NCI-H187 treated with DMSO at 0.1 percent for 48 hours (cell line): ENCODE results near the gene NTN3.

ENCODE experiments used
- DNase-seq: peaks from one replicate; lab custom pipeline; 2025; lab: John Stamatoyannopoulos, UW

NTN3 gene

GRCh38 chr16:2514333-2515179 lies 43.5 kb downstream of the NTN3 start:
- no peak for DNase-seq

- no peak for DNase-seq
These were observed 44.2 kb downstream of the NTN3 start for GRCh38 chr16:2515180-2515851.

GRCh38 chr16:2516391-2517240 lies 45.5 kb downstream of the NTN3 start:
- DNase-seq: no peak

- no peak for DNase-seq
These were observed 47.0 kb downstream of the NTN3 start for GRCh38 chr16:2517954-2518605.

DNA sequence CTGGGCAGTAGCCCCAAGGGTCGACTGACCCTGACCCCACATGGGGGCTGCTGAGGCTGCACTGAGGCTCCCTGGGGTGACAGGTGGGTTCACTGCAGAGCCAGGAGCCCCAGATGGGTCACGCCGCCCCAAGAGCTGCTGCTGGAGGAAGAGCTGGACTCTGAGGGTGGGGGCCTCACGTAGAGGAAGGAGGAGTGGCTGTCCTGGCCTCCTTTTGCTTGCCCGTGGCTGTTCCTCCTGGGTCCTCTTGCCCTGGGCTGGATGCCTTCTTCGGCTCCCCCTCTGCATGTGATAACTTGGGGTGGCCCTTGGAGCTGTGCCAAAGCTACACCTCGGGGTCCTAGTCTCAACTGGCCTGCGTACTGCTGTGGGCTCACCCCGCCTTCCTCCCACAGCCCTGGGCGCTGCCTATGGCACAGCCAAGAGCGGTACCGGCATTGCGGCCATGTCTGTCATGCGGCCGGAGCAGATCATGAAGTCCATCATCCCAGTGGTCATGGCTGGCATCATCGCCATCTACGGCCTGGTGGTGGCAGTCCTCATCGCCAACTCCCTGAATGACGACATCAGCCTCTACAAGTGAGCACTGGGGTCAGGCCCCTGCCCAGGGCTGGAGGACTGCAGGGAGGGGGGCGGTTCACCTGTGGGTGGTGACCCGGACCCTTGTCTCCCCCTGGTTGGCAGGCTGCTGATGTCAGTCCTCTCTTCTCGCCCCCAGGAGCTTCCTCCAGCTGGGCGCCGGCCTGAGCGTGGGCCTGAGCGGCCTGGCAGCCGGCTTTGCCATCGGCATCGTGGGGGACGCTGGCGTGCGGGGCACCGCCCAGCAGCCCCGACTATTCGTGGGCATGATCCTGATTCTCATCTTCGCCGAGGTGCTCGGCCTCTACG lies 48.0 kb downstream of the NTN3 start:
- DNase-seq: no peak

- no peak for DNase-seq
These were observed 48.6 kb downstream of the NTN3 start for GRCh38 chr16:2519711-2520080.

DNA sequence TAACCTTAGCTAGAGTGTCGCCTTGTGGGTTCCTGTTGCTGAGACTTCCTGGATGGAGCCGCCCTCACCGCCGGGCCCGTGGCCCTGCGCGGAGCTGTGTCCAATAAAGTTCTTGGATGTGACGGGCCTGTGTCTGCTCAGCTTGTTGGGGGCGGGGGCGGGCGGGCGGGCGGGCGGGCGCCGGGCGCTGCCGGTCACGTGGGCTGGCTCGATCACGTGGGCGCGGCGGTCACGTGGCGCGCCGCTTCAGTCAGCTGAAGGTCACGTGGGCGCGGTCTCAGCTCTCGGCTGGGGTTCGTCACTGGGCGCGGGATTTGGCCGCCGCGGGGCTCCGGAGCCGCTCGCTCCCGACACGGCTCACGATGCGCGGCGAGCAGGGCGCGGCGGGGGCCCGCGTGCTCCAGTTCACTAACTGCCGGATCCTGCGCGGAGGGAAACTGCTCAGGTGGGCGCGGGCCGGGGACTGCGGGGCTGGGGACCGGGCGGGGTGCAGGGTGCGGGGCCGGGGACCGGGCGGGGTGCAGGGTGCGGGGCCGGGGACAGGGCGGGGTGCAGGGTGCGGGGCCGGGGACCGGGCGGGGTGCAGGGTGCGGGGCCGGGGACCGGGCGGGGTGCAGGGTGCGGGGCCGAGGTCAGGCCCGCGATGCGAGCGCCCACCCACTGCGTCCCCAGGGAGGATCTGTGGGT lies 49.1 kb downstream of the NTN3 start, which contains the start of gene AMDHD2:
Gene AMDHD2, plus strand, starts transcription at position 275 of the 687 bp plus-strand sequence. Its CDS starts 88 bp downstream, at position 363.
- peak; percentile 41 for DNase-seq

GRCh38 chr16:2520784-2521531 lies 49.9 kb downstream of the NTN3 start:
- no peak for DNase-seq
